Erythroblast (primary cell): ENCODE results near the gene MARK1.

Source experiments
- GATA1 ChIP-seq: IDR thresholded peaks from 2 replicates; pipeline ENCODE4 v1.6.1; 2011; ENCODE audit warnings: low read depth, mild to moderate bottlenecking, control low read depth, low read length, moderate library complexity
- POLR2A ChIP-seq: IDR thresholded peaks from 2 replicates; pipeline ENCODE4 v1.6.1; 2011; ENCODE audit warnings: mild to moderate bottlenecking, low read length

DNA sequence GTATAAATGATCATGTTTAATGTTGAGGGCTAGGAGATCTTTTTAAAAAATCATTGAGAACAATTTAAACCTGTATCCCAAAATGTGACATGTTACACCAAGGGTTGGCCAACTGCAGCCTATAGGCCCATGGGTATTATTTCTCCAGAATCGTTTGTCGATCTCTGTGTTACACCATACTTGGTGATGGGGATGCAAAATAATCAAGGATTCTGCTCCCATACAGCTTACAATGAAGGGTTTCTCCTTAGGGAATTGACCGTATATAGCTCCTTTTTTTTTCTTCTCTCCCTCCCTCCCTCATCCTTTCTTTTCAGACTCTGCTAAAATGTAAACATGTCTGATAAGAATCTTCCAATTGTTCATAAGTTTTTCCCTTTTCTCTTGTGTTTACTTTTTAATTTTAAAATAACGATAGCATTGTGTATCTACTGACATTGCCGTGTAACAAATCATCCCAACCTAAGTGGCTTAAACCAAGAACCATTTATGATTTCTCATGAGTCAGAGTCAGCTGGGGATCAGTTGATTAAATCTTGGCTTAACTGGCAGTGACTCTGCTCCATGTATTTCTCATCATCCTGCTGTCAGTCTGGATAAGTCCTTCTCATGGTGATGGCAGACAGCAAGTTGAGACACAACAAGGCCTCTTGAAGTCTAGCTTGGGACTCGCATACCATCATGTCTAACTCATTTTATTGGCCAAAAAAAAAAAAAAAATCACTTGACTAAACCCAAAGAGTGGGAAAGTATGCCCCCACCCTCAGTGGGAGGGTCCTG lies 48.0 kb downstream of the MARK1 start:
- TF ChIP-seq POLR2A, result no peak
- TF ChIP-seq GATA1, result no peak
